Activated CD8-positive, alpha-beta memory T cell treated with anti-CD3 and anti-CD28 coated beads, Interleukin-2, amount 50 U/mL, for 1 hour (primary cell): ENCODE results near the gene TMEM108.

Experiments
- DNase-seq: peaks from one replicate; pipeline ENCODE4 v3.0.0-alpha.2; 2020; ENCODE audit errors: extremely low read depth

Gene TMEM108

DNA sequence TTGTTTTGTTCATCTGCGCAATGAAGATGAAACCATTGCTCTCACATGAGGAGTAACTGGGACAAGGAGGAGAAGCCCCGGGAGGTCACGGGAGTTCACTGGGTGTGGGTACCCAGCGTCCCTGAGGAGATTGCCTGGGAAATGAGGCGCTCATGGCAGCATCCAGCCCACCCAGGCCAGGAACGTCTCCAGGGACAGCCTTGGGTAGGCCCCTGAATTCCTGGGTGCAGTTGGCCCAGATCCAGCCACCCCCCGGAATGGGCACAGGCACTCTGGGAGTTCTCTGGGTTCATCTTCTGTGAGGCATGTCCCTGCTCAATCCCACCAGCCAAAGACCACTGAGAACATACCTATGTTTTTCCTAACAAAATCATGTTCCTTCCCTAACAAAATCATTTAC lies 380.2 kb downstream of the TMEM108 start:
- no peak for DNase-seq

GRCh38 chr3:133419151-133419909 lies 381.1 kb downstream of the TMEM108 start:
- DNase-seq = no peak

DNA sequence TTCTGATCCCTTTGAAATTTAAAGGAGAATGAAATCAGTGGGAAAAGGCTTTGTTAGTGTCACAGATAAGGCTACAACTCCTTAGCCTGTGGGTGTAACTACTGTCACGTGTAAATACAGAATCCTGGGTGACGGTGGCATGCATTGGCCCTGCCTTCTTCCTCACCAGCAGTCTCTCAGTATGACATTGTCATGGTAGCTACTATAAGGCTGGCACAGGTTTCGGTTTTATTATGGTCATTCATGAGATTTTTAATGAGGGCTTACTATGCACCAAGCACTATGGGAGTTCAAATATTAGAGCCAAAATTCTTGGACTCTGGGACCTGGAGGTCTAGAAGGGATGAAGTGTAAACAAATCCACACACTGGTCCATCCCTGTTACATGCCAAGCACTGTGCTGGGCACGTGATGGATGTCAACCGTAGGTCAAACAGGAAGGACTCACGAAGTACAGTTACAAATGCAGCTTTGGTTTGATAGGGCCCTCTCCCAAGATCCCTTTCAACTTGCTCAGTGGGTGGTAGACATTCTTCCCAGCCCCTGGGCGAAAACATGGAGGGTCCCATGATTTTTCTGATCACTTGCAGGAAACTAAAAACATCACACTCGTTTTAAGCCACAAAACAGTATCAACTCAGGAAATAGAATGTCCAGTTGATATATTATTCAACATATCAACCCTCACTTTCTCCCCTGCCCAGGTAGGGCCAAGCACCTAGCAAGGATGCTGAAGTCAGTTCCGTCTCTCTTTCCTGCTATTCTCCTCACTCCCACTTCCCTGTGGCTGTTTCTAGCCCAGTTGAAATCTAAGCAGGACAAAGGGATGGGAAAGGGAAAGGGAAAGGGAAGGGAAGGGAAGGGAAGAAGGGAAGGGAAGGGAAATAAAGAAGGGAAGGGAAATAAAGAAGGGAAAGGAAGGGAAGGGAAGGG lies 387.0 kb downstream of the TMEM108 start:
- DNase-seq = no peak

DNA sequence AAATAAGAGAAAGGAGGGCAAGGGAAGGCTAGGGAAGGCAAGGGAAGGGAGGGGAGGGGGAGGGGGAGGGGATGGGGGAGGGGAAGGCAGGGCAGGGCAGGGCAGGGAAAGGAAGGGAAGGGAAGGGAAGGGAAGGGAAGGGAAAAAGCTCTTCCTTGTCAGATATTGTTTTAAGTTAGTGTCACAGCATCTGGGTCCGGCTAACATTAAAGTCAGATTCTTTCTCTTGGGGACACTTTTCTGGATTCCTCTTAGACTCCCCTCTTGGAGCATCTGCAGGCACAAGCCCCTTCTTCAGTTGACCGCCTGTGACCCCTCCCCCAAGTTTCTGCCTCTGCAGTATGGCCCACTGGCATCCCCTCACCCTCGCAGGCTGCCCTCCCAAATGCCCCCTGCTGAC lies 387.7 kb downstream of the TMEM108 start:
- no peak for DNase-seq

- DNase-seq = no peak
Observed at GRCh38 chr3:133426721-133427120, 388.5 kb downstream of the TMEM108 start.

GRCh38 chr3:133428552-133428951 lies 390.4 kb downstream of the TMEM108 start:
- no peak for DNase-seq

- no peak for DNase-seq
Observed at GRCh38 chr3:133429063-133429462, 390.9 kb downstream of the TMEM108 start.

- DNase-seq = no peak
Observed at GRCh38 chr3:133439563-133439962, 401.4 kb downstream of the TMEM108 start.

DNA sequence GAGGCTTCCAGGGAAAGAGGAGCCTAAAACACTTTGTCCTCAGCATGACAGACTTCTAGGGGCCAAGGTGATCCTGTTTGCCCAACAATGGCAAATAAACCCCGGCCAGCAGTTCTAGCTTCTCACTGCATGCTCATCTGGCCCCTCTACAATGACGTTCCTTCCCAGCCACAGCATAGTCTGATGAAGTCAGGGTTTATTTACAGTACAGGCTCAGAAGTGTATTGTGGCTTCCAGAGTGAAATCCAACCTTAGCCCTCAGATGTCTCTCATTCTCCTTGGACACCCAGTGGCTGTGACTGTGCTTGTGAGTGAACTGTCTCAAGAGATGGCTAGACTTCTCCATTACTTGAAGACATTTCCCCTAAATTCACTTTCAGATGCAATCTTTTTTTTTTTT lies 402.5 kb downstream of the TMEM108 start:
- DNase-seq = no peak

DNA sequence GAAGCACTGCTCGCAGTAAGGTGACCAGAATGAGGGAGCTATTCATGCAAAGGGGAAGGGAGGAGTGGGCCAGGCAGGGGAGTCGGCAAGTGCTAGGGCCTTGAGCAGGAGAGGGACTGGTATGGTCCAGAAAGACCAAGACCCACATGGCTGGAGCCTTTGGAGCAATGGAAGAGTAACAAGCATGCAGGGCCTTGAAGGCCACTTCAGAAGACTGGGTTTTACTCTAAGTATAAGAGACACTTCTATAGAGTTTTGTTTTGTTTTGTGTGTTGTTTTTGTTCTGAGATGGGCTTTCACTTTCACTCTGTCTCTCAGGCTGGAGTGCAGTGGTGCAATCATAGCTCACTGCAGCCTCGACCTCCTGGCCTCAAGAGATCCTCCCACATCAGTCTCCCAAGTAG lies 403.7 kb downstream of the TMEM108 start:
- DNase-seq = no peak

DNA sequence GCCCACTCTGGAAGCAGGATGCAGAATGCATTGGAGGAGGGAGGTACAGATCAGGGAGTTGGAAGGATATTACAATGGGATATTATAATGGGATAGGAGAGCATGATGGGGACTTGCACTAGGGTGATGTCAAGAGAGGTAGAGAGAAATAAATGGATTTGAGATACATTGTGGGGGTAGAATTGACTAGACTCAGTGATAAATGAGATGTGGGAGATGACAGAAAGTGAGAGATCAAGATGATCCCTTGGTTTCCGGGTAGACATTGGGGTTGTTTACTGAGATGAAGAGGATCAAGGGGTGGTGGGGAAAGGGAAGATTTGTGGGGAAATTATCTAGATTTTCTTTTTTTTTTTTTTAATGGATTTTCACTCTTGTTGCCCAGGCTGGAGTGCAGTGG lies 404.3 kb downstream of the TMEM108 start:
- no peak for DNase-seq

DNA sequence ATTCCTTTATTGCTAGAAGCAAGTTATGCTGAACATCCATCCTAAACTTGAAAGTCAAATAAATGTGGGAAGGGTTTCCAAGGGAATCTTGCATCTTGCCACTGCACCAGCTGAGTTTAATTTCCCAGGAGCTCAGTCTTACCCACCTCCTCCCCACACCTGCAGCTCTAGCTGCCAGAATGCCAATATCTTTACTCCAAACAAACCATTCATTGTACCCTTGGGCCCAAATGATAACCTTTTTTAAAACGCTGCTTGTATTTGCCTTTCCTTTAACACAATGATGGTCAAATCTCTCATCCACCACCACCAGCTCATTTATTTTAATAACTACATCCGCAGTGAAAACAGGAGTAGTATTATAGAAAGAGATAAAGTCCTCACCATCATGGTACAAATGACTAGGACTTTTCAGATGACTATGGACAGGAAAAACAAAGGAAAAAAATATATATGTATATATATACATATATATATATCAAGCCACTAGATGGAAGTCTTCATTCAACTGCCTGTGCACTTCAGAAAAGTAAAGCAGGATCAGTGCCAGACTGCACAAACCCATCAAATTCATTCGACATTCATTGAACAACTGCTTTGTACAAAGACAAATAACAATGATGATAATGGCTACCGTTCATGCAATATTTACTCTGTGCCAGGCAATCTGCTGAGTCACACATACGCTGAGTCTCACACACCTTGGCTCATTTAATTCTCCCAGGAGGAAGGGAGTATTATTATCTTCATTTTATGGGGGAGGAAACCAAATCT lies 405.6 kb downstream of the TMEM108 start:
- no peak for DNase-seq

DNA sequence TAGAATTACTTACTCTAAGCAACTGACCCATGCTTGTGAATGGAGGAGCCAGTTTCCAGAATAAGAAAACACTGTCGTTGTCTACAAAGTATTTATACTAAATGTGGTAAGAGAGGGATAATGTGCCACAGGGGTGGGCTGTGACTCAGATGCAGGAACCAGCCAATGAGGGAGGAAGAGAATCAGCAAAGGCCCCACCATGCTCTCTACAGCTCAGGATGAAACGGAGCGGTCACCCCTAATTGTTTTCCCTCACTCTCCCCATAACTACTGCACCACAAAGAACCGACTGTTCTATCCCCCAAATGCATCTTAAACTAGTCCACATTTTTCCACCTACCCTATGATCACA lies 406.2 kb downstream of the TMEM108 start:
- no peak for DNase-seq

DNA sequence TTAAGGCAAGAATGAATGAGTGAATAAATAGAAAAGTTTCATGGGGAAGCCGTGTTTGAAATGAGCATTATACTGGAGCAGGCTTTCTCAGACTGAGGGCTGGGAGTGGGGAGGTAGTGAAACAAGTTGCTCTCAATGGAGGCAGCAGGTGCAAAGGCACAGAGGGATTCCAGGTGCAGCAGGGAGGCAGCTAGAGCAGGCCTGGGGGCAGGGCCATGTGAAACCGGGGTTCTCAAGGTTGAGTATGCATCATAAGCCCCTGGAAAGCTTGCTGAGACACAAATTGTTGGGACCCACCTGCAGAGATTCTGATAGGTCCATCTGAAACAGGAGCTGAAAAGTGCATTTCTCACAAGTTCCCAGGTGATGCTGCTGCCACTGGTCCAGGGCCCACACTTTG lies 406.9 kb downstream of the TMEM108 start:
- no peak for DNase-seq
